Left ventricle myocardium inferior (tissue), 1 donor: ENCODE measurements around the gene SH3BGR. TPM values are rescaled to one million over a fixed set of nuclear protein-coding genes. Genes with fewer than 3 reads are reported as not detected.
"Not testable (repeated sequence)": the region's sequence is repeated elsewhere in the genome, so short reads cannot be mapped to it uniquely, and the experiment has no call there.

Experiments
- DNase-seq: peaks from one replicate; pipeline ENCODE4 v3.0.0-alpha.2; 2020
- H3K27ac ChIP-seq: fragments of 200-600 bp; replicated peaks from 2 replicates; pipeline ENCODE4 v1.8.0; 2021
- H3K27me3 ChIP-seq: fragments of 200-600 bp; 2 replicates; pipeline ENCODE4 v1.8.0; 2021; ENCODE audit warnings: low read depth
- H3K36me3 ChIP-seq: fragments of 200-600 bp; 2 replicates; pipeline ENCODE4 v1.8.0; 2021
- H3K4me1 ChIP-seq: fragments of 200-600 bp; 2 replicates; pipeline ENCODE4 v1.8.0; 2021
- H3K4me3 ChIP-seq: fragments of 200-600 bp; 2 replicates; pipeline ENCODE4 v1.8.0; 2021; ENCODE audit warnings: mild to moderate bottlenecking, moderate library complexity
- H3K9me3 ChIP-seq: fragments of 200-600 bp; replicated peaks from 2 replicates; pipeline ENCODE4 v1.8.0; 2021
- intact Hi-C: fragments of 100-400 bp; cut with micrococcal nuclease; formaldehyde crosslinking; loops from one replicate; pipeline ENCODE4 v1.11.0; 2022
- total RNA-seq: library from RNA; stranded (reverse); fragmentation: NEBNext Ultra II Directional; extraction: Animal tissue kit (Norgen Biotek cat#: 25700); gene quantifications from one replicate; pipeline ENCODE4 v1.2.1, GENCODE V29; 2021
- TF ChIP-seq, protein P1 (sequence below): fragments of 200-600 bp; IDR thresholded peaks from 2 replicates; pipeline ENCODE4 v1.8.0; 2021; ENCODE audit warnings: antibody characterized with exemption, mild to moderate bottlenecking, borderline replicate concordance
- donor health status: DM: no; HTN: yes; CAD: no; lungs with severe emphysema.

SH3BGR gene
- total RNA-seq, 1 donor from 2014 or later, result 103 TPM

GRCh38 chr21:39535646-39536437, 84.1 kb downstream of the SH3BGR start:
- no peak overlapping the region for H3K27ac ChIP-seq
- intact Hi-C loops, result no loop called here

DNA sequence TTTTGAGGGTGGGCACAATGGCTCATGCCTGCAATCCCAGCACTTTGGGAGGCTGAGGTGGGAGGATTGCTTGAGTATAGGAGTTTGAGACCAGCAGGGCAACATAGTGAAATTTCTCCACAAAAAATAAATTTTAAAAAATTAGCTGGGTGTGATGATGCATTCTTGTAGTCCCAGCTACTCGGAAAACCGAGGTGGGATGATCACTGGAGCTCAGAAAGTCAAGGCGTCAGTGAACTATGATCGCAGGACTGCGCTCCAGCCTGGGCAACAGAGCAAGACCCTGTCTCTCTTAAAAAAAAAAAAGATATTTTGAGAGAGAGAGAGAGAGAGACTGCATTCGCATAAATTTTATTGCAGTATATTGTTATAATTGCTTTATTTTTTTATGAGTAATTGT, 85.1 kb downstream of the SH3BGR start:
- Histone ChIP-seq H3K27ac (no peak overlapping the region), H3K27me3 (no peaks in the 10 kb centered on the region), H3K4me1 (no peaks in the 10 kb centered on the region), H3K36me3 (no peaks in the 10 kb centered on the region), H3K4me3 (no peak overlapping the region), H3K9me3 (no peaks in the 10 kb centered on the region)
- intact Hi-C loops, result no loop called here
- no peak for DNase-seq
- TF ChIP-seq, protein P1, sequence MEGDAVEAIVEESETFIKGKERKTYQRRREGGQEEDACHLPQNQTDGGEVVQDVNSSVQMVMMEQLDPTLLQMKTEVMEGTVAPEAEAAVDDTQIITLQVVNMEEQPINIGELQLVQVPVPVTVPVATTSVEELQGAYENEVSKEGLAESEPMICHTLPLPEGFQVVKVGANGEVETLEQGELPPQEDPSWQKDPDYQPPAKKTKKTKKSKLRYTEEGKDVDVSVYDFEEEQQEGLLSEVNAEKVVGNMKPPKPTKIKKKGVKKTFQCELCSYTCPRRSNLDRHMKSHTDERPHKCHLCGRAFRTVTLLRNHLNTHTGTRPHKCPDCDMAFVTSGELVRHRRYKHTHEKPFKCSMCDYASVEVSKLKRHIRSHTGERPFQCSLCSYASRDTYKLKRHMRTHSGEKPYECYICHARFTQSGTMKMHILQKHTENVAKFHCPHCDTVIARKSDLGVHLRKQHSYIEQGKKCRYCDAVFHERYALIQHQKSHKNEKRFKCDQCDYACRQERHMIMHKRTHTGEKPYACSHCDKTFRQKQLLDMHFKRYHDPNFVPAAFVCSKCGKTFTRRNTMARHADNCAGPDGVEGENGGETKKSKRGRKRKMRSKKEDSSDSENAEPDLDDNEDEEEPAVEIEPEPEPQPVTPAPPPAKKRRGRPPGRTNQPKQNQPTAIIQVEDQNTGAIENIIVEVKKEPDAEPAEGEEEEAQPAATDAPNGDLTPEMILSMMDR, result no peak

More at GRCh38 chr21:39535646-39536437, 84.1 kb downstream of the SH3BGR start:
- Histone ChIP-seq H3K36me3 (no peaks in the 10 kb centered on the region), H3K27me3 (no peaks in the 10 kb centered on the region), H3K9me3 (no peaks in the 10 kb centered on the region), H3K4me3 (no peak overlapping the region), H3K4me1 (no peaks in the 10 kb centered on the region)
- no peak for DNase-seq
- TF ChIP-seq, protein P1, result no peak

GRCh38 chr21:39537571-39537970, 85.8 kb downstream of the SH3BGR start:
- Histone ChIP-seq H3K4me3 (no peak overlapping the region), H3K36me3 (no peaks in the 10 kb centered on the region), H3K27me3 (no peaks in the 10 kb centered on the region), H3K4me1 (no peaks in the 10 kb centered on the region), H3K27ac (no peak overlapping the region), H3K9me3 (no peaks in the 10 kb centered on the region)
- DNase-seq, result no peak
- TF ChIP-seq, protein P1, result no peak
- intact Hi-C loops, result no loop called here

- Histone ChIP-seq H3K9me3 (no peaks in the 10 kb centered on the region), H3K27me3 (no peaks in the 10 kb centered on the region), H3K4me1 (no peaks in the 10 kb centered on the region), H3K27ac (no peak overlapping the region), H3K36me3 (no peaks in the 10 kb centered on the region), H3K4me3 (no peak overlapping the region)
- TF ChIP-seq, protein P1, result no peak
- DNase-seq, result no peak
- intact Hi-C loops, result no loop called here
Observed at GRCh38 chr21:39538453-39539042, 86.8 kb downstream of the SH3BGR start.

DNA sequence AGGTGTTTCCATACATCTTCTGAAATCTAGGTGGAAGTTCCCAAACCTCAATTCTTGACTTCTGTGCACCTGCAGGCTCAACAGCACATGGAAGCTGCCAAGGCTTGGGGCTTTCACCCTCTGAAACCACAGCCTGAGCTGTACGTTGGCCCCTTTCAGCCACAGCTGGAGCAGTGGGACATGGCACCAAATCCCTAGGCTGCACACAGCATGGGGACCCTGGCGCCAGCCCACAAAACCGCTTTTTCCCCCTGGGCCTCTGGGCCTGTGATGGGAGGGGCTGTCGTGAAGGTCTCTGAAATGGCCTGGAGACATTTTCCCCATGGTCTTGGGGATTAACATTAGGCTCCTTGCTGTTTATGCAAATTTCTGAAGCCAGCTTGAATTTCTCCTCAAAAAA, 88.6 kb downstream of the SH3BGR start:
- DNase-seq, H3K27me3 ChIP-seq, H3K36me3 ChIP-seq, H3K4me1 ChIP-seq, H3K27ac ChIP-seq, H3K9me3 ChIP-seq, H3K4me3 ChIP-seq, intact Hi-C loops: not testable (repeated sequence)

DNA sequence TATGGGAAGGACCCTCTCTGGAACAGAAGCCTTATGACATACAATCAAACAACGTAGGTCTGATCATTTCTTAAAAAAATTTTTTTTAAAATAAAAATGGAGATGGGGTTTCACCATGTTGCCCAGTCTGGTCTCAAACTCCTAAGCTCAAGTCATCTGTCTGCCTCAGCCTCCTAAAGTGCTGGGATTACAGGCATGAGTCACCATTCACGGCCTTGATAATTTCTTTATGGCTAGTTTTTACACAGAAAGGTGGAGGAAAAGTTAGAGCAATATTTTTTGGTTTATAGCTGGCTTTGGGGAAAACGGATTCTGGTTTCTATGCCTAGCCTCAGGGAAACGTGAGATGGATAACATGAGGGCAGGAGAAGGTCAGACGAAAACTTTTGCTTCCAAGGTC, 91.0 kb downstream of the SH3BGR start:
- intact Hi-C loops, result no loop called here

More for the DNA sequence above, 91.0 kb downstream of the SH3BGR start:
- no peak for DNase-seq
- Histone ChIP-seq H3K4me3 (no peak overlapping the region), H3K36me3 (no peaks in the 10 kb centered on the region), H3K9me3 (peaks cover 10% of the 10 kb centered on the region), H3K4me1 (no peaks in the 10 kb centered on the region), H3K27me3 (no peaks in the 10 kb centered on the region), H3K27ac (no peak overlapping the region)
- TF ChIP-seq, protein P1, result no peak
